Endothelial cell of umbilical vein (primary cell): ENCODE measurements around the gene CACNA1B. TPM values are rescaled to one million over a fixed set of nuclear protein-coding genes. Genes with fewer than 3 reads are reported as not detected.

Experiments
- BruUV-seq: library from RNA; stranded (reverse); fragments of 400-500 nt; replicated peaks from 2 replicates; lab custom pipeline; 2021; lab: Mats Ljungman, UMichigan
- CTCF ChIA-PET: fragments of 300-600, 350-600 bp; sonication (Branson Sonifier 250); formaldehyde crosslinking; loops from one replicate; lab custom pipeline; 2021; ENCODE audit warnings: antibody characterized with exemption, inconsistent platforms; lab: Charles Lee
- POLR2A ChIA-PET: fragments of 300-600, 350-600 bp; sonication (Branson Sonifier 250); formaldehyde crosslinking; loops from one replicate; lab custom pipeline; 2021; ENCODE audit warnings: antibody characterized with exemption, inconsistent platforms; lab: Charles Lee
- DNase-seq: peaks from one replicate; pipeline ENCODE4 v3.0.0-alpha.2; 2011; ENCODE audit warnings: low read depth, low spot score
- FAIRE-seq: peaks from 2 replicates; lab custom pipeline; 2011; peaks lifted over from hg19 to GRCh38; lab: Jason Lieb, UNC
- H2AFZ ChIP-seq: 2 replicates; pipeline ENCODE4 v1.6.0; 2012; ENCODE audit warnings: low read depth, low read length, control low read depth, inconsistent platforms
- H3K27ac ChIP-seq: 2 replicates; pipeline ENCODE4 v1.5.1; 2011; ENCODE audit warnings: low read depth, mild to moderate bottlenecking, control low read depth, low read length, moderate library complexity; ENCODE audit not compliant: insufficient read depth
- H3K27me3 ChIP-seq, 2 experiments: 2 replicates each; pipeline versions ENCODE4 v1.6.0 to v1.6.1; 2011; ENCODE audit warnings: low read length in 2 of 2, mixed read lengths in 1 of 2; ENCODE audit not compliant: control insufficient read depth in 2 of 2, insufficient read depth in 2 of 2
- H3K36me3 ChIP-seq, 2 experiments: 2 replicates in 1 of 2; 3 replicates in 1 of 2; pipeline ENCODE4 v1.5.1; 2011; ENCODE audit warnings: low read length in 2 of 2, mild to moderate bottlenecking in 1 of 2, moderate library complexity in 1 of 2; ENCODE audit not compliant: control insufficient read depth in 2 of 2, insufficient read depth in 2 of 2; ENCODE audit errors: extremely low read depth in 1 of 2
- H3K4me1 ChIP-seq: 3 replicates; pipeline ENCODE4 v1.5.1; 2011; ENCODE audit warnings: mild to moderate bottlenecking, low read length; ENCODE audit not compliant: control insufficient read depth, insufficient read depth; ENCODE audit errors: extremely low read depth
- H3K4me2 ChIP-seq: 2 replicates; pipeline ENCODE4 v1.6.1; 2011; ENCODE audit warnings: low read length, control low read depth, mixed read lengths; ENCODE audit not compliant: insufficient read depth
- H3K4me3 ChIP-seq, 3 experiments: fragments of 200-600 bp in 1 of 3; sonication (generic), shearing (Covaris generic) in 1 of 3; replicated peaks in 1 of 3; 2 replicates each; pipeline ENCODE4 v1.5.1; 2011 to 2016; ENCODE audit warnings: control low read depth in 3 of 3, low read length in 3 of 3, mild to moderate bottlenecking in 2 of 3, inconsistent platforms in 1 of 3, low read depth in 1 of 3, moderate library complexity in 1 of 3; ENCODE audit not compliant: insufficient read depth in 1 of 3
- H3K79me2 ChIP-seq: 2 replicates; pipeline ENCODE4 v1.6.0; 2012; ENCODE audit warnings: low read length, inconsistent platforms; ENCODE audit not compliant: control insufficient read depth, insufficient read depth
- H3K9ac ChIP-seq: replicated peaks from 2 replicates; pipeline ENCODE3; 2011; ENCODE audit warnings: low read length, control low read depth; ENCODE audit not compliant: insufficient read depth; ENCODE audit errors: extremely low read depth
- H3K9me1 ChIP-seq: replicated peaks from 3 replicates; pipeline ENCODE4 v1.6.0; 2011; ENCODE audit warnings: mild to moderate bottlenecking, low read length; ENCODE audit not compliant: control insufficient read depth, insufficient read depth; ENCODE audit errors: extremely low read depth
- H3K9me3 ChIP-seq: replicated peaks from 2 replicates; pipeline ENCODE4 v1.5.1; 2012; ENCODE audit warnings: low read length, inconsistent platforms; ENCODE audit not compliant: control insufficient read depth, insufficient read depth
- H4K20me1 ChIP-seq: replicated peaks from 2 replicates; pipeline ENCODE3; 2011; ENCODE audit warnings: mild to moderate bottlenecking, low read length; ENCODE audit not compliant: control insufficient read depth, insufficient read depth; ENCODE audit errors: extremely low read depth
- CTCF ChIP-seq, 2 donors: IDR thresholded peaks; 1 replicate in 1 of 2; 2 replicates in 1 of 2; pipeline ENCODE4 v1.5.1; 2011; ENCODE audit warnings: low read length in 2 of 2, mild to moderate bottlenecking in 2 of 2, moderate library complexity in 2 of 2, control low read depth in 1 of 2, inconsistent platforms in 1 of 2, low read depth in 1 of 2; ENCODE audit not compliant: insufficient read depth in 1 of 2; ENCODE audit errors: extremely low read depth in 1 of 2
- EZH2 ChIP-seq: IDR thresholded peaks from 2 replicates; pipeline ENCODE4 v1.6.1; 2012; ENCODE audit warnings: borderline replicate concordance, low read depth, mild to moderate bottlenecking, moderate library complexity, low read length, inconsistent platforms; ENCODE audit not compliant: severe bottlenecking
- FOS ChIP-seq: IDR thresholded peaks from 2 replicates; pipeline ENCODE4 v1.6.1; 2011; ENCODE audit warnings: mild to moderate bottlenecking, low read length, moderate library complexity, borderline replicate concordance; ENCODE audit not compliant: insufficient read depth
- GATA2 ChIP-seq: IDR thresholded peaks from 2 replicates; pipeline ENCODE4 v1.7.0; 2011; ENCODE audit warnings: low read depth, mild to moderate bottlenecking, moderate library complexity, mixed read lengths, low read length; ENCODE audit not compliant: insufficient read length, insufficient read depth
- JUN ChIP-seq: IDR thresholded peaks from 2 replicates; pipeline ENCODE4 v1.6.1; 2011; ENCODE audit warnings: borderline replicate concordance, low read depth; ENCODE audit not compliant: insufficient read length, insufficient read depth
- MAX ChIP-seq: IDR thresholded peaks from 2 replicates; pipeline ENCODE4 v1.6.1; 2011; ENCODE audit not compliant: insufficient read depth, insufficient read length
- MYC ChIP-seq: IDR thresholded peaks from one replicate; pipeline ENCODE4 v1.6.1; 2011; ENCODE audit warnings: mild to moderate bottlenecking, low read depth, low read length
- POLR2A ChIP-seq: IDR thresholded peaks from 2 replicates; pipeline ENCODE4 v1.6.1; 2012; ENCODE audit warnings: low read depth, mild to moderate bottlenecking, control low read depth, low read length
- POLR2AphosphoS5 ChIP-seq: IDR thresholded peaks from 2 replicates; pipeline ENCODE4 v1.6.1; 2012; ENCODE audit warnings: low read depth, mild to moderate bottlenecking, control low read depth, low read length, moderate library complexity; ENCODE audit not compliant: insufficient read depth
- dilution Hi-C: fragments of 300-500 bp; cut with MboI; formaldehyde crosslinking; loops from one replicate; pipeline ENCODE4 v1.15.0; 2019; ENCODE audit warnings: low sequenced_read_pairs; ENCODE audit not compliant: extremely low pct_ligation_motif_present
- intact Hi-C: fragments of 100-400 bp; cut with micrococcal nuclease; formaldehyde crosslinking; loops from one replicate; pipeline ENCODE4 v1.10.0; 2022
- polyA plus RNA-seq, 4 experiments: library from polyadenylated mRNA; depleted of rRNA in 3 of 4; stranded (reverse) in 3 of 4; unstranded in 1 of 4; fragments of >200 nt; gene quantifications; 2 replicates each; pipeline versions ENCODE4 v1.2.1 to v1.2.3, GENCODE V29; 2011 to 2012; ENCODE audit warnings: missing spikeins in 1 of 4
- total RNA-seq: library from RNA; stranded (reverse); gene quantifications from 2 replicates; pipeline ENCODE4 v1.2.3, GENCODE V29; 2021

Gene CACNA1B
- total and polyA plus RNA-seq, 2 donors (not counting 3 experiments of a cell fraction or from before 2014, with no cell fraction given) = 0.11 to 0.41 TPM

GRCh38 chr9:137946993-137947392 is 69.4 kb downstream of the CACNA1B start:
- Histone ChIP-seq H3K36me3 (no peaks in the 10 kb centered on the region), H3K4me2 (no peak overlapping the region), H3K4me3 (no peak overlapping the region), H3K4me1 (no peaks in the 10 kb centered on the region), H3K9me3 (no peaks in the 10 kb centered on the region), H3K9me1 (no peaks in the 10 kb centered on the region), H4K20me1 (no peaks in the 10 kb centered on the region), H3K79me2 (no peaks in the 10 kb centered on the region), H3K27me3 (no peaks in the 10 kb centered on the region), H3K9ac (no peak overlapping the region), H2AFZ (no peak overlapping the region), H3K27ac (no peak overlapping the region)
- TF ChIP-seq POLR2A (no peak), CTCF (IDR thresholded peaks at IDR 0.05; ENCODE audit: extremely low read depth in 1 of 2, insufficient read depth in 1 of 2, low read depth in 1 of 2, low read length in 2 of 2) (no peak), MAX (no peak), GATA2 (no peak), EZH2 (no peak), JUN (no peak), FOS (no peak), MYC (no peak), POLR2AphosphoS5 (no peak)
- DNase-seq (no peak), FAIRE-seq (no peak)
- POLR2A ChIA-PET = no interaction called here
- BruUV-seq = no TSS peak
- intact Hi-C loops (no loop called here), dilution Hi-C loops (no loop called here)
- CTCF ChIA-PET = no interaction called here
